Esophagus muscularis mucosa (tissue), 3 donors: Measurements from ENCODE around the gene GRAMD2A.

Experiments used
- CTCF ChIP-seq, 3 experiments: fragments of 200-600 bp in 2 of 3; fragments of 450-650 bp in 1 of 3; sonication (generic) in 2 of 3; IDR thresholded peaks; one replicate each; pipeline ENCODE4 v1.5.1; 2017 to 2019; ENCODE audit warnings: antibody characterized with exemption in 3 of 3, mild to moderate bottlenecking in 2 of 3, moderate library complexity in 1 of 3
- POLR2A ChIP-seq: fragments of 450-650 bp; IDR thresholded peaks from one replicate; pipeline ENCODE4 v1.6.1; 2017; ENCODE audit warnings: antibody characterized with exemption, moderate library complexity, mild to moderate bottlenecking, low read depth

GRCh38 chr15:72155003-72155621, 42.5 kb downstream of the GRAMD2A start:
- no peak for TF ChIP-seq POLR2A
- TF ChIP-seq CTCF (IDR thresholded peaks at IDR 0.05) = no peak
